Kidney epithelial cell (primary cell): Measurements from ENCODE around the gene DLGAP4. TPM values are rescaled to one million over a fixed set of nuclear protein-coding genes. Genes with fewer than 3 reads are reported as not detected.

Experiments
- DNase-seq: peaks from one replicate; pipeline ENCODE4 v3.0.0-alpha.2; 2010; ENCODE audit warnings: low read depth
- H3K27me3 ChIP-seq: 2 replicates; pipeline ENCODE4 v1.6.0; 2011; ENCODE audit warnings: low read length; ENCODE audit not compliant: control insufficient read depth, insufficient read depth
- H3K36me3 ChIP-seq: 2 replicates; pipeline ENCODE4 v1.5.1; 2011; ENCODE audit warnings: low read length; ENCODE audit not compliant: control insufficient read depth, insufficient read depth
- H3K4me3 ChIP-seq: 2 replicates; pipeline ENCODE4 v1.5.1; 2011; ENCODE audit warnings: low read depth, mild to moderate bottlenecking, control low read depth, low read length
- CTCF ChIP-seq: IDR thresholded peaks from 2 replicates; pipeline ENCODE4 v1.5.1; 2011; ENCODE audit warnings: mild to moderate bottlenecking, moderate library complexity, low read length, control low read depth, inconsistent platforms; ENCODE audit not compliant: insufficient read depth, poor library complexity, severe bottlenecking
- total RNA-seq: library from RNA; depleted of rRNA; stranded (reverse); fragments of >200 nt; gene quantifications from 2 replicates; pipeline ENCODE4 v1.2.3, GENCODE V29; 2015

DLGAP4 gene
- total RNA-seq, 1 donor from 2014 or later, result 78.4 TPM

GRCh38 chr20:36501367-36502006 lies 195.3 kb downstream of the DLGAP4 start:
- no peak for DNase-seq
- H3K4me3 ChIP-seq, result no peak overlapping the region
- no peaks in the 10 kb centered on the region for H3K27me3 ChIP-seq
- H3K36me3 ChIP-seq, result peaks cover 2% of the 10 kb centered on the region
- TF ChIP-seq CTCF, result no peak

- Histone ChIP-seq H3K4me3 (no peak overlapping the region), H3K36me3 (no peaks in the 10 kb centered on the region), H3K27me3 (no peaks in the 10 kb centered on the region)
- TF ChIP-seq CTCF, result no peak
- no peak for DNase-seq
These were observed 198.2 kb downstream of the DLGAP4 start for GRCh38 chr20:36504295-36504694.

GRCh38 chr20:36506253-36506652 lies 200.1 kb downstream of the DLGAP4 start:
- no peaks in the 10 kb centered on the region for H3K27me3 ChIP-seq
- no peak for DNase-seq
- TF ChIP-seq CTCF, result peak; percentile 40
- H3K4me3 ChIP-seq, result no peak overlapping the region
- H3K36me3 ChIP-seq, result no peaks in the 10 kb centered on the region

- no peak for TF ChIP-seq CTCF
- Histone ChIP-seq H3K27me3 (no peaks in the 10 kb centered on the region), H3K36me3 (no peaks in the 10 kb centered on the region), H3K4me3 (no peak overlapping the region)
- DNase-seq, result no peak
These were observed 201.6 kb downstream of the DLGAP4 start for GRCh38 chr20:36507746-36508145.

GRCh38 chr20:36519012-36519719 lies 213.0 kb downstream of the DLGAP4 start:
- Histone ChIP-seq H3K36me3 (peaks cover 5% of the 10 kb centered on the region), H3K4me3 (no peak overlapping the region), H3K27me3 (no peaks in the 10 kb centered on the region)
- no peak for TF ChIP-seq CTCF
- no peak for DNase-seq

- TF ChIP-seq CTCF, result no peak
- Histone ChIP-seq H3K36me3 (peaks cover 3% of the 10 kb centered on the region), H3K27me3 (no peaks in the 10 kb centered on the region), H3K4me3 (no peak overlapping the region)
- no peak for DNase-seq
These were observed 213.8 kb downstream of the DLGAP4 start for GRCh38 chr20:36519944-36520343.
